ENCODE data around the gene HEYL.
A peak's percentile ranks its signal among the peaks of the same experiment; 100 is the strongest.

The HEYL gene

DNA sequence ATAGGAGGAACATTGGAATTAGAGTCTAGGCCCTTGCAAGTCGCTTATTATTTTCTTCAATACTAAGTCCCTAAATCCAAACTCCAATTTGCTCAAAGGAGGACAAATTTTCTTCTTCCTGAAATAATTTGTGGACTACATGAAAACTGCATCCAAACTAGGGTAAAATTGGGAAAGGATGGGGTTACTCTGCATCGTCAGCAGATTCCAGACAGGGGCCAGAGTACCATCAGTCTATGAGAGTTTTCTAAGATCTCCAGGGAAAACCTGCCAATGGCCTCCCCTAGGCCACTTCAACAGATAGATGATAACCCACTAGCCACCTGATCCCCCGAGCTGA is 508 bp downstream of the HEYL start:
- H3K4me3 ChIP-seq (IDR thresholded peaks at IDR 0.05; ENCODE audit: insufficient read depth, low read depth, low read length): peak overlapping the region; percentile 63
- H4K20me1 ChIP-seq (ENCODE audit: insufficient read depth): no peaks in the 10 kb centered on the region
- H3K79me2 ChIP-seq (ENCODE audit: insufficient read depth, low read depth): no peaks in the 10 kb centered on the region
- no peak overlapping the region for H3K27ac ChIP-seq
- H3K27me3 ChIP-seq (ENCODE audit: insufficient read depth, low read depth): 0 out of 2 replicates have a peak, but pooled peaks cover 2% of the 10 kb centered on the region
- peak overlapping the region; percentile 91 for H2AFZ ChIP-seq (ENCODE audit: low read depth)
- H3K9ac ChIP-seq: no peak overlapping the region
- H3K4me2 ChIP-seq: peak overlapping the region; percentile 52
- TF ChIP-seq, protein P1, sequence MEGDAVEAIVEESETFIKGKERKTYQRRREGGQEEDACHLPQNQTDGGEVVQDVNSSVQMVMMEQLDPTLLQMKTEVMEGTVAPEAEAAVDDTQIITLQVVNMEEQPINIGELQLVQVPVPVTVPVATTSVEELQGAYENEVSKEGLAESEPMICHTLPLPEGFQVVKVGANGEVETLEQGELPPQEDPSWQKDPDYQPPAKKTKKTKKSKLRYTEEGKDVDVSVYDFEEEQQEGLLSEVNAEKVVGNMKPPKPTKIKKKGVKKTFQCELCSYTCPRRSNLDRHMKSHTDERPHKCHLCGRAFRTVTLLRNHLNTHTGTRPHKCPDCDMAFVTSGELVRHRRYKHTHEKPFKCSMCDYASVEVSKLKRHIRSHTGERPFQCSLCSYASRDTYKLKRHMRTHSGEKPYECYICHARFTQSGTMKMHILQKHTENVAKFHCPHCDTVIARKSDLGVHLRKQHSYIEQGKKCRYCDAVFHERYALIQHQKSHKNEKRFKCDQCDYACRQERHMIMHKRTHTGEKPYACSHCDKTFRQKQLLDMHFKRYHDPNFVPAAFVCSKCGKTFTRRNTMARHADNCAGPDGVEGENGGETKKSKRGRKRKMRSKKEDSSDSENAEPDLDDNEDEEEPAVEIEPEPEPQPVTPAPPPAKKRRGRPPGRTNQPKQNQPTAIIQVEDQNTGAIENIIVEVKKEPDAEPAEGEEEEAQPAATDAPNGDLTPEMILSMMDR (conservative IDR thresholded peaks at IDR 0.05; ENCODE audit: low read depth, low read length): no peak
- H3K36me3 ChIP-seq (ENCODE audit: insufficient read depth): no peaks in the 10 kb centered on the region
- H3K4me1 ChIP-seq (ENCODE audit: low read depth, poor library complexity, severe bottlenecking): peaks cover 7% of the 10 kb centered on the region

DNA sequence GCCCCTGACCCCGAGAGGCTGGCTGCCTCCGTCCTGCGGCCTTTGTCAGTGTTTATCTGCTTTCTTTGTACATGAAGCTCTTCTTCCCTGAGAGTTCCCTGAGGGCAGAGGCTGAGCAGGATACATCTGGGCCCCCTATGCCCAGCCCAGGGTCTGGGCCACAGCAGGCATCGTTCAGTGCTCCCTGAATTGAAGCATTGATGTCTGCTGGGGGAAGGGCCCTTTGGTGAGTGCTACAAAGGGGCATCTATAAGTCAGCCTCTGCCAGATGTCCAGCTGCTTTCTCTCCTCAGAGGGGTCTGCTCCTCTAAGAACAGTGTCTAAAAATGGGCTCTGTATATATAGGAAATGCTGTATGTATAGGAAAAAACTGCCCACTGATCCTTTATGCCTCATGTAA is 2.1 kb downstream of the HEYL start:
- H4K20me1 ChIP-seq (ENCODE audit: insufficient read depth): no peaks in the 10 kb centered on the region
- peaks cover 7% of the 10 kb centered on the region for H3K4me1 ChIP-seq (ENCODE audit: low read depth, poor library complexity, severe bottlenecking)
- no peak overlapping the region for H2AFZ ChIP-seq (ENCODE audit: low read depth)
- no peaks in the 10 kb centered on the region for H3K36me3 ChIP-seq (ENCODE audit: insufficient read depth)
- no peak overlapping the region for H3K4me3 ChIP-seq (IDR thresholded peaks at IDR 0.05; ENCODE audit: insufficient read depth, low read depth, low read length)
- H3K9ac ChIP-seq: no peak overlapping the region
- no peaks in the 10 kb centered on the region for H3K79me2 ChIP-seq (ENCODE audit: insufficient read depth, low read depth)
- no peak overlapping the region for H3K27ac ChIP-seq
- H3K27me3 ChIP-seq (ENCODE audit: insufficient read depth, low read depth): 0 out of 2 replicates have a peak, but pooled peaks cover 2% of the 10 kb centered on the region
- no peak overlapping the region for H3K4me2 ChIP-seq
- TF ChIP-seq, protein P1 (conservative IDR thresholded peaks at IDR 0.05; ENCODE audit: low read depth, low read length): no peak

DNA sequence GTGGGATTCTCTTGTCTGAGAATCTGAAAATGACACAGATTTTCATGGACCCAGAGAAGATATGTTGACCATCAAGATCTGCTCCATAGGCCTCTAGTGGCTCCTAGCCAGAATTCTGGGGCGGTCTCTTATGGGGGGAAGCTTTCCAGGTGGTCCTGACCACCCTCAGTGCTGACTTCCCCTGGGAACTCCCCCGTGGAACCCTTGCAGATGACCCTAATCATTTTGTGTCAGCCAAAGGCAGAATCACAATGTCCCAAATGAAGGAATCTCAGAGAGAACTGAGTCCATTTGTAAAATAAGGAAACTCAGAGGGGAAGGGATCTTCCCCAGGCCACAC is 3.6 kb downstream of the HEYL start:
- Histone ChIP-seq H3K4me1 (ENCODE audit: low read depth, poor library complexity, severe bottlenecking) (peaks cover 7% of the 10 kb centered on the region), H3K79me2 (ENCODE audit: insufficient read depth, low read depth) (no peaks in the 10 kb centered on the region), H4K20me1 (ENCODE audit: insufficient read depth) (no peaks in the 10 kb centered on the region), H2AFZ (ENCODE audit: low read depth) (no peak overlapping the region), H3K27me3 (ENCODE audit: insufficient read depth, low read depth) (0 out of 2 replicates have a peak, but pooled peaks cover 2% of the 10 kb centered on the region), H3K4me2 (no peak overlapping the region), H3K36me3 (ENCODE audit: insufficient read depth) (no peaks in the 10 kb centered on the region), H3K27ac (no peak overlapping the region), H3K4me3 (IDR thresholded peaks at IDR 0.05; ENCODE audit: insufficient read depth, low read depth, low read length) (no peak overlapping the region), H3K9ac (no peak overlapping the region)
- TF ChIP-seq, protein P1 (conservative IDR thresholded peaks at IDR 0.05; ENCODE audit: low read depth, low read length): no peak

DNA sequence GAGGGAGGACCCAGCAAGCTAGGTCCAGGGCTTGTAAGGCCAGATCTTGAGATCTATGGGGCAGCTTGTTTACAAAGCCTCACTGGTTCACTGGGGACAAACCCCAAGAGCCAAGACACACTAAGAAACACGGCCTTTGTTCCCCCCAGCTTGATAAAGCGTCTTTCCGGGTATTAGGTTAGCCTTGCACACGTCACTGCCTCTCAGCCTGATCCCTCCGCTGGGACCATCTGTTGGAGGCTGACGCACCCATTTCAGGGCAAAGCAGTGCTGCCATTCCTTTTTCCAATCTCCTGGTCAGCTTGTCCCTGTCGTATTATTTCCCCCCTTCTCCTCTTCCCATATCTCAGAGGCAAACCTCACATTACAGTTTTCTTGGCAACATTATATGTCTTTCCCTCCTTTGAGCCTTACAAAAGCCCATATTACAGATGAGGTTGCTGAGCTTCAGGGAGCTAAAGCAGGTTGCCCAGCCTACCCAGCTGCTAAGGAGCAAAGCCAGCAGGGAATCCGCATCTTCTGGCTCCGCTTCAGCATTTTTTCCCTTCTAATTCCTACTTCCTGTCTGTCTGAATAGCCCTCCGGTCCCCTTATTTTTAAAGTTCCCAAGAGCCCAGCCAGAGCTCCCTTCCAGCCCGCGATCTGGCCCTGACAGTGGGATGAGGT is 4.1 kb downstream of the HEYL start:
- H3K9ac ChIP-seq: no peak overlapping the region

More for the DNA sequence above, 4.1 kb downstream of the HEYL start:
- no peaks in the 10 kb centered on the region for H3K36me3 ChIP-seq (ENCODE audit: insufficient read depth)
- no peak overlapping the region for H3K4me3 ChIP-seq (IDR thresholded peaks at IDR 0.05; ENCODE audit: insufficient read depth, low read depth, low read length)
- no peak overlapping the region for H3K4me2 ChIP-seq
- H3K27me3 ChIP-seq (ENCODE audit: insufficient read depth, low read depth): 0 out of 2 replicates have a peak, but pooled peaks cover 2% of the 10 kb centered on the region
- no peak overlapping the region for H3K27ac ChIP-seq
- H2AFZ ChIP-seq (ENCODE audit: low read depth): no peak overlapping the region
- TF ChIP-seq, protein P1 (conservative IDR thresholded peaks at IDR 0.05; ENCODE audit: low read depth, low read length): no peak
- peaks cover 7% of the 10 kb centered on the region for H3K4me1 ChIP-seq (ENCODE audit: low read depth, poor library complexity, severe bottlenecking)
- no peaks in the 10 kb centered on the region for H4K20me1 ChIP-seq (ENCODE audit: insufficient read depth)
- H3K79me2 ChIP-seq (ENCODE audit: insufficient read depth, low read depth): no peaks in the 10 kb centered on the region
